CD4-positive, alpha-beta T cell (primary cell): Measurements from ENCODE around the gene XRCC3. TPM values are rescaled to one million over a fixed set of nuclear protein-coding genes. Genes with fewer than 3 reads are reported as not detected.
"Not testable (repeated sequence)": the region's sequence is repeated elsewhere in the genome, so short reads cannot be mapped to it uniquely, and the experiment has no call there.

Experiments
- ATAC-seq: fragments of 200-7000 bp; cut with Tn5 transposase; one replicate; pipeline ENCODE4 v1.10.0; 2022; ENCODE audit warnings: mild to moderate bottlenecking; ENCODE audit not compliant: poor library complexity
- CTCF ChIA-PET: fragments of 350-600 bp; sonication (Branson Sonifier 250); formaldehyde crosslinking; loops from one replicate; lab custom pipeline; 2021; ENCODE audit warnings: antibody characterized with exemption, inconsistent platforms; lab: Charles Lee
- POLR2A ChIA-PET: fragments of 350-600 bp; sonication (Branson Sonifier 250); formaldehyde crosslinking; loops from one replicate; lab custom pipeline; 2021; ENCODE audit warnings: antibody characterized with exemption, inconsistent platforms; lab: Charles Lee
- DNase-seq, 14 experiments: peaks; one replicate each; pipeline ENCODE4 v3.0.0-alpha.2; 2013 to 2020; ENCODE audit warnings: mixed read lengths in 2 of 14
- H3K27ac ChIP-seq, 2 donors: one replicate each; pipeline versions ENCODE4 v1.5.1 to v1.7.0; 2013; ENCODE audit warnings: low read length in 2 of 2, low read depth in 1 of 2, mild to moderate bottlenecking in 1 of 2
- H3K27me3 ChIP-seq, 2 experiments: 1 replicate in 1 of 2; 2 replicates in 1 of 2; pipeline versions ENCODE4 v1.6.1 to v1.7.0; 2013; ENCODE audit warnings: low read length in 2 of 2, control low read depth in 1 of 2, mild to moderate bottlenecking in 1 of 2, moderate library complexity in 1 of 2; ENCODE audit not compliant: insufficient read depth in 2 of 2, control insufficient read depth in 1 of 2
- H3K36me3 ChIP-seq: one replicate; pipeline ENCODE4 v1.6.1; 2013; ENCODE audit warnings: low read length, control low read depth; ENCODE audit not compliant: insufficient read depth
- H3K4me1 ChIP-seq: one replicate; pipeline ENCODE4 v1.6.1; 2013; ENCODE audit warnings: low read length, control low read depth; ENCODE audit not compliant: insufficient read depth
- H3K4me3 ChIP-seq: one replicate; pipeline ENCODE4 v1.5.1; 2013; ENCODE audit warnings: mild to moderate bottlenecking, low read length, moderate library complexity
- H3K9me3 ChIP-seq, 2 experiments: 1 replicate in 1 of 2; 2 replicates in 1 of 2; pipeline versions ENCODE4 v1.6.1 to v1.7.0; 2013; ENCODE audit warnings: low read length in 2 of 2, mild to moderate bottlenecking in 2 of 2, control low read depth in 1 of 2, moderate library complexity in 1 of 2; ENCODE audit not compliant: control insufficient read depth in 1 of 2, insufficient read depth in 1 of 2
- H3K27ac Mint-ChIP-seq: one replicate; pipeline ENCODE4 v1.8.0; 2020; ENCODE audit warnings: mixed read lengths
- H3K27me3 Mint-ChIP-seq: one replicate; pipeline ENCODE4 v1.8.0; 2021; ENCODE audit warnings: mixed read lengths
- H3K36me3 Mint-ChIP-seq: one replicate; pipeline ENCODE4 v1.8.0; 2021; ENCODE audit warnings: low read depth, mixed read lengths
- H3K4me1 Mint-ChIP-seq: one replicate; pipeline ENCODE4 v1.8.0; 2021; ENCODE audit warnings: low read depth, mixed read lengths
- H3K4me3 Mint-ChIP-seq: one replicate; pipeline ENCODE4 v1.8.0; 2020; ENCODE audit warnings: mild to moderate bottlenecking, mixed read lengths
- H3K9me3 Mint-ChIP-seq: one replicate; pipeline ENCODE4 v1.8.0; 2020; ENCODE audit warnings: mixed read lengths
- CTCF ChIP-seq: fragments of 200-600 bp; IDR thresholded peaks from one replicate; pipeline ENCODE4 v1.8.0; 2022; ENCODE audit warnings: antibody characterized with exemption, mild to moderate bottlenecking
- intact Hi-C, 2 experiments: fragments of 100-400 bp; cut with DNase I in 1 of 2; cut with micrococcal nuclease in 1 of 2; formaldehyde crosslinking; loops; one replicate each; pipeline versions ENCODE4 v1.15.1 to v1.9.0; 2023 to 2025; cut with DNase I, micrococcal nuclease
- total RNA-seq, 174 experiments: library from RNA in 2 of 174; stranded (reverse) in 2 of 174; gene quantifications; one replicate each; pipeline ENCODE4 v1.2.3 and lab custom pipeline; 2021 to 2026

XRCC3 gene
- total RNA-seq, 2 experiments from 2014 or later = 4.6 to 4.8 TPM

GRCh38 chr14:103653805-103654204, 61.4 kb downstream of the XRCC3 start:
- peaks cover 54% of the 10 kb centered on the region for H3K36me3 ChIP-seq
- ChIA-PET POLR2A (no interaction called here), CTCF (no interaction called here)
- ATAC-seq (no peak), DNase-seq (no peak)
- no peak for TF ChIP-seq CTCF
- H3K4me1 ChIP-seq = peaks cover 7% of the 10 kb centered on the region
- H3K27me3 ChIP-seq = no peaks in the 10 kb centered on the region
- intact Hi-C loops = no loop called here
- Mint-ChIP-seq H3K4me3 (no peak overlapping the region), H3K27ac (no peak overlapping the region), H3K27me3 (no peaks in the 10 kb centered on the region), H3K9me3 (no peaks in the 10 kb centered on the region), H3K36me3 (peaks cover 52% of the 10 kb centered on the region), H3K4me1 (peaks cover 20% of the 10 kb centered on the region)
- H3K4me3 ChIP-seq = no peak overlapping the region
- no peaks in the 10 kb centered on the region for H3K9me3 ChIP-seq
- no peak overlapping the region for H3K27ac ChIP-seq

- H3K27me3 ChIP-seq, H3K27ac Mint-ChIP-seq, H3K27ac ChIP-seq, H3K4me3 Mint-ChIP-seq, H3K9me3 ChIP-seq, H3K9me3 Mint-ChIP-seq, ATAC-seq, H3K4me3 ChIP-seq, H3K27me3 Mint-ChIP-seq, DNase-seq, POLR2A ChIA-PET, intact Hi-C loops, H3K4me1 ChIP-seq: not testable (repeated sequence)
- Mint-ChIP-seq H3K36me3 (peaks cover 52% of the 10 kb centered on the region), H3K4me1 (peaks cover 20% of the 10 kb centered on the region)
- peaks cover 53% of the 10 kb centered on the region for H3K36me3 ChIP-seq
- CTCF ChIA-PET = interaction anchor here (1.2 kb wide), 1 partner anchor 11 kb away, joined by 4 read pairs; no protein-coding TSS in a partner anchor
These were observed 61.9 kb downstream of the XRCC3 start for GRCh38 chr14:103653336-103653735.

- H3K27ac Mint-ChIP-seq = no peak overlapping the region
- H3K4me3 Mint-ChIP-seq = no peak overlapping the region
- no peaks in the 10 kb centered on the region for H3K9me3 Mint-ChIP-seq
- TF ChIP-seq CTCF = no peak
- CTCF ChIA-PET = interaction anchor here (1.2 kb wide), 1 partner anchor 11 kb away, joined by 4 read pairs; no protein-coding TSS in a partner anchor
- Histone ChIP-seq H3K9me3 (no peaks in the 10 kb centered on the region), H3K4me3 (no peak overlapping the region), H3K36me3 (peaks cover 49% of the 10 kb centered on the region), H3K27ac (no peak overlapping the region), H3K4me1 (peaks cover 7% of the 10 kb centered on the region), H3K27me3 (no peaks in the 10 kb centered on the region)
- intact Hi-C loops = no loop called here
- H3K36me3 Mint-ChIP-seq = peaks cover 47% of the 10 kb centered on the region
- POLR2A ChIA-PET = interaction anchor here (0.6 kb wide), 1 partner anchor 9 kb away, joined by 3 read pairs; no protein-coding TSS in a partner anchor
- no peaks in the 10 kb centered on the region for H3K27me3 Mint-ChIP-seq
- DNase-seq (no peak), ATAC-seq (no peak)
- H3K4me1 Mint-ChIP-seq = peaks cover 20% of the 10 kb centered on the region
These were observed 62.4 kb downstream of the XRCC3 start for GRCh38 chr14:103652806-103653205.

- H3K27me3 Mint-ChIP-seq = no peaks in the 10 kb centered on the region
- peaks cover 7% of the 10 kb centered on the region for H3K4me1 ChIP-seq
- no peak for DNase-seq
- peaks cover 24% of the 10 kb centered on the region for H3K4me1 Mint-ChIP-seq
- no peaks in the 10 kb centered on the region for H3K9me3 ChIP-seq
- H3K4me3 Mint-ChIP-seq = no peak overlapping the region
- peaks cover 35% of the 10 kb centered on the region for H3K36me3 Mint-ChIP-seq
- intact Hi-C loops = no loop called here
- no peak for ATAC-seq
- no peaks in the 10 kb centered on the region for H3K9me3 Mint-ChIP-seq
- no peak overlapping the region for H3K27ac Mint-ChIP-seq
- ChIA-PET CTCF (no interaction called here), POLR2A (no interaction called here)
- TF ChIP-seq CTCF = no peak
- peaks cover 38% of the 10 kb centered on the region for H3K36me3 ChIP-seq
- no peaks in the 10 kb centered on the region for H3K27me3 ChIP-seq
- no peak overlapping the region for H3K4me3 ChIP-seq
- H3K27ac ChIP-seq = no peak overlapping the region
These were observed 63.7 kb downstream of the XRCC3 start for GRCh38 chr14:103651585-103651984.
